ENCODE data around the gene UBL3. TPM values are rescaled to one million over a fixed set of nuclear protein-coding genes. Genes with fewer than 3 reads are reported as not detected.

The UBL3 gene
- total RNA-seq, 2 donors from 2014 or later, result 20.4 to 26.4 TPM

GRCh38 chr13:29730253-29730652 is 120.2 kb downstream of the UBL3 start:
- no peaks in the 10 kb centered on the region for H3K36me3 ChIP-seq
- TF ChIP-seq CTCF (IDR thresholded peaks at IDR 0.05), result no peak
- H3K27me3 ChIP-seq, result no peaks in the 10 kb centered on the region
- no peak overlapping the region for H3K4me3 ChIP-seq
- no peaks in the 10 kb centered on the region for H3K4me1 ChIP-seq
- peaks cover 0 to 5% of the 10 kb centered on the region in 2 donors for H3K9me3 ChIP-seq
- H3K27ac ChIP-seq, result no peak overlapping the region
- DNase-seq (ENCODE audit: low spot score), result no peak

DNA sequence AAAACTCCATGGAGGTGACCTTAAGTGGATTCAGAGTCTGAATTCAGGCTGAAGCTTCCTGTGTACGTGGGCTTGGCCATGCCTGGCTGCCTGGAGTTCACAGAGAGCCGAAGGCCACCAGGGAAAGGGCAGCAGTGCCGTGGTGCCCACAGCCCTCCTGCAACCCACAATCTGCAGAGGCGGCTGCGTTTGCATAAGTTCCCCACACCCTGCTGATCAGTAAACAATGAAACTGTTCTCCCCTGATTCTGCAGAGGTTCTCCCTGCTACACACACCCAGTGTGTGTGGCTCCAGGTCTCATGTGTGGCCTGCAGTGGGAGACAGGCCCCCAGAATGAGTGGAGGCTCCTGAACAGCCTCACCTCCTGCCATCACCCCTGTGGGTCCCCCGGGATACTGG is 128.0 kb downstream of the UBL3 start:
- Histone ChIP-seq H3K4me1 (no peaks in the 10 kb centered on the region), H3K9me3 (peaks cover 0 to 5% of the 10 kb centered on the region in 2 donors), H3K36me3 (no peaks in the 10 kb centered on the region), H3K27ac (no peak overlapping the region), H3K27me3 (no peaks in the 10 kb centered on the region), H3K4me3 (no peak overlapping the region)
- DNase-seq (ENCODE audit: low spot score), result no peak
- no peak for TF ChIP-seq CTCF (IDR thresholded peaks at IDR 0.05)

DNA sequence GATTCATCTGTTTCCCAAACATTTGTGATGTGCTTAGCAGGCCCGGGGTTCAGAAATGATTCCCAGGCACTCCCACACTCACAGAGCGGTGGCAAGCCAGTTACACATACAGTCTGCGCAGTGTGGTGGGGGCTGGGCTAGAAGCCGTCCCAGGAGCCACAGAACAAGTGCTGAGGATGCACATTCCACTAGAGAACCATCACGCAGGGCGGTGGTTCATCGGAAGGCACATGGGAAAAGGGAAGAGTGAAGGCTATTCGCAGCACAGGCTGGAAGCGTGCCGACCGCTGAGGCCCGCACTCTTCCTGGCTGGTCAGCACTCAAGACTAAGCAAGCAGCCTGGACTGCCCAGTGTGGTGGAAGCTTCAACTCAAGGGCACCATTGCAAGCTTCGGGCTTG is 128.7 kb downstream of the UBL3 start:
- Histone ChIP-seq H3K36me3 (no peaks in the 10 kb centered on the region), H3K27me3 (no peaks in the 10 kb centered on the region), H3K9me3 (peaks cover 0 to 5% of the 10 kb centered on the region in 2 donors), H3K4me3 (no peak overlapping the region), H3K4me1 (no peaks in the 10 kb centered on the region), H3K27ac (no peak overlapping the region)
- no peak for DNase-seq (ENCODE audit: low spot score)
- no peak for TF ChIP-seq CTCF (IDR thresholded peaks at IDR 0.05)

DNA sequence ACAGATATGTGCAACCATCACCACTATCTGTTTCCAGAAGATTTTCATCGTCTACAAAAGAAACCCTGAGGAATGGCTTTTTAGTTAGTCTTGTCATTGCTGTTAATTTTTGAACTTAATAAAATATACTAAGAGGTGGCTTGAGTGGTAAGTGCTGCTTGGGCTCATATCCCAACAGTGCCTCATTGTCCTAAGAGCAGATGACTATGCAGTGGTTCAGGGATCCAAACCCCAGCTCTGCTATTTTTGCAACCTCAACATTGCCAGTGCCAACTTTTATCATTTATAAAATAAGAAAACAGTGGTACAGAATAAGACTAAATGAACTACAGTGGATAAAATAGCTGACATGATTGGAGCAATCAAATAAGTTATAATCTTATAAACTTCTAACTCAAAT is 131.7 kb downstream of the UBL3 start:
- Histone ChIP-seq H3K27ac (no peak overlapping the region), H3K4me3 (no peak overlapping the region), H3K4me1 (no peaks in the 10 kb centered on the region), H3K36me3 (no peaks in the 10 kb centered on the region), H3K27me3 (no peaks in the 10 kb centered on the region), H3K9me3 (peaks cover 0 to 5% of the 10 kb centered on the region in 2 donors)
- TF ChIP-seq CTCF (IDR thresholded peaks at IDR 0.05), result no peak
- no peak for DNase-seq (ENCODE audit: low spot score)

- TF ChIP-seq CTCF (IDR thresholded peaks at IDR 0.05), result no peak
- DNase-seq (ENCODE audit: low spot score), result no peak
- Histone ChIP-seq H3K4me1 (no peaks in the 10 kb centered on the region), H3K4me3 (no peak overlapping the region), H3K27ac (no peak overlapping the region), H3K27me3 (no peaks in the 10 kb centered on the region), H3K9me3 (peaks cover 0 to 7% of the 10 kb centered on the region in 2 donors), H3K36me3 (no peaks in the 10 kb centered on the region)
These were observed 133.9 kb downstream of the UBL3 start for GRCh38 chr13:29716493-29716892.

Data from right atrium auricular region (tissue), 2 donors.